NOMO-1 (cell line): ENCODE data around the gene CPEB1.
A peak's percentile ranks its signal among the peaks of the same experiment; 100 is the strongest.
"Not testable (repeated sequence)": the region's sequence is repeated elsewhere in the genome, so short reads cannot be mapped to it uniquely, and the experiment has no call there.

Experiments
- DNase-seq, 2 experiments: peaks; one replicate each; lab custom pipeline; 2025; ENCODE audit not compliant: unreplicated experiment in 2 of 2; lab: John Stamatoyannopoulos, UW

Gene CPEB1

DNA sequence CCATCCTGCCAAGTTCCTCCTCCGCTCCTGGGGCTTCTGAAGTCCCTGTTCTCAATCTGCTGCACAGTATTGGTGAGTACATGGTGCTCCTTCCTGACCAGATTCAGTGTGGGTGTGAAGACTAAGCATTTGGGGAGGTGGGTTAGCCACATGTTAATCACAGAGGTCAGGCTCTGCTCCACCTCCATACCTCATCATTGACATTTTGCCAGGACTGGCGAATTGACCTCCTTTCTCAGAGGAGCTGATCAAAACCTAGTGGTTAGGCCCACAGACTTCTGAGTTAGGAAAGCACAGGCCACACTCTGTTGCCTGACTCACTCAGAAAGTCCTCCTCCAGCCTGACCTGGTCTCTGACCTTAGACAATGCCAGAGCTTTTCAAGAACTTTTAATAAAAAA lies 98.5 kb downstream of the CPEB1 start:
- no peak for DNase-seq

DNA sequence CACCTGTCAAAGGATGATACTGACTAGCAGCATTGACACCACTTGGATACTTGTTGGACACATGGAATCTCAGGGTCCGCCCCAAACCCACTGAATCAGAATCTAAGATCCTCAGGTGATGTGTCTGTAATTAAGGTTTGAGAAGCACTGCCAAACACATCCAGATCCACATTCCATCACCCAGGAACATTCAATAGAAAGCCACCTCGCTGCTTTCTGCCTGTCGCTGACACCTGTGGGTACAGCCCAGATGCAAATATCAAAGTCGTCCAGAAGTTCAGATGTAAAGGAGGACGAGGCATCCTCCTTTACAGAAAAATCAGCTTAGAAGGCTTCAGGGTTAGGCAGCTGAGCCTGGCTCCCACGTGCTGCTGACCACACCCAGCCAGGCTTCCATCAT lies 101.7 kb downstream of the CPEB1 start:
- DNase-seq: no peak

DNA sequence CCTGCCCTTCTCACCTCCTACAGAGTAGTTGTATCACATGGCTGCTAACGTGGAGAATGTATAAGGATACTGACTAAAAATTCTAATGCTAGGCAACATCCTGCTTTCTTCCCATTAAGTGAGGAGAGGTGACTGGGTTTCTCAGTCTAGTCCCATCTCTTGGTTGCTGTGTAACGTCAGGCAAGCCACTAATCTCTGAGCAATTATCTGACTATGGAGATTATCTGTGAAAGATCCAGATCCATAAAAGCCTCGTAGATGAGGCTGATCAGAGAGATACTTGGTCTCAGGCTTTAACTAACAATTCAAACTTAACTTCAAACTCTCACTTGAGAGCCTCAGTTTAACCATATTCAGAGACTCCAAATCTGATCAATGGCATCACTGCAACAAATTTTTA lies 102.2 kb downstream of the CPEB1 start:
- no peak for DNase-seq

DNA sequence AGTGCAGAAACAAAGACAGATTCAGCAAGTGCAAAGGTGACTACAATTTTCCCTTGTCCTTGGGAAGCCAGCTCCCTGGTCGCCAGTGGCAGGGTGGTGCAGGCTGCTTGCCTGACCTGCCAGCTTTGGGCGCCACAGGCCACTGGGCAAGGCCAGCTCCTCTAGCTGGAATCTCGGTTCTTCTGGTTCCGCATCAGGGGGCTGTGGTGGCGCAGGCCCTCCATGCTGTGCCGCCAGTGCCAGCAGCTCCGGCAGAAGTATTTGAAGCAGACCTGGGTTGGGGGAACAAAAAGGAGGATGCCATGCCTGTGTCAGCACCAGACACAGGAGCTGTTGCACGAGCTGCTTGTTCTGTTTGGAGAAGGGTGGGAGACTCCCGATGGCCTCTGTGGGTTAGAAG lies 102.7 kb downstream of the CPEB1 start:
- no peak for DNase-seq

- DNase-seq: peak; percentile 6 to 21
These were observed 104.0 kb downstream of the CPEB1 start for GRCh38 chr15:82543160-82543559.

- no peak for DNase-seq
These were observed 106.2 kb downstream of the CPEB1 start for GRCh38 chr15:82540984-82541431.

DNA sequence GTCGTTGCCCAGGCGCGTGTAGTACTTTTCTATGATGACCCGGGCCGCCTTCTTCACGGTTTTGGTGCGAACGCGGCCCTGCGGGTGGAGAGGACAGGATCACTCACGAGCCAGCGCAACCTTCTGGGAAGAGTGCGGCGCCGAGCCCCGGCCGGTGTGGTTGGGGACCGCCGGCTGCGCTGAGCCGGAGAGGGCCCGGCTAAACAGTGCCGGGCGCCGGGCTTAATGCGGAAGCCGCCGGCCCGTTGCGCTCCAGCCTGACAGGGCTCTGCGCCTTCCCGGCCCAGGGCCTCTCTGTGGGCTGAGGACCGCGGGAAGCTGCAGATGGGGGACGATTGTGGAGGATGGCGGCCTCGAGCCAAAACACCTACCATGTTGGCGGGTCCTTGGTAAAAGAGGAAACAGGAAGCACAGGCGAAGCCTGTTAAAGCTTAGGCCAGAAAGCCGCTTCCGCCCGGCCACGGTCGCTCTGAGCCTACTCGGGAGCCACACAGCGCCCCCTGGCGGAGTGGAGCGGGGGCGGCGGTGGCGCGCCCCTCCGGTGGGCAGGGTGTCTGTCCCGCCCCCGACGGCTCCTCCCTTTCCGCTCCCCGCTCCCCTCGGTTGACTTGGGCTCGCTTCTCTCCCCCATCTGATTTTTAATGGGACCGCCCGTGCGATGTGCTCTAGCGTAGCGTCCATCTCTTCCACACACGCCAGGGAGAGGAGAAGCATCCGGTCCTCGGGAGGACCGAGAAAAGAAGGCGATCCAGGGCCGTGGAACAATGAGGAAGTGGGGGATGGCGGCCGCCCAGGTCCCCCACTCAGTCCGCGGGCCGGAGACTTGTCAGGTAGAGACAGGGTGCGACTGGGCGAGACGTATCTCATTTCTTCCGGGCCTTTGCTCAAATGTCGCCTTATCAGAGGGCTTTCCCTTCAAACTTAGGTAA lies 106.8 kb downstream of the CPEB1 start, which contains the start of gene RPS17:
TSS of gene RPS17 (minus strand) at position 403 of the 929 bp plus-strand sequence. CDS start at position 374, 29 bp downstream.
- no peak for DNase-seq

DNA sequence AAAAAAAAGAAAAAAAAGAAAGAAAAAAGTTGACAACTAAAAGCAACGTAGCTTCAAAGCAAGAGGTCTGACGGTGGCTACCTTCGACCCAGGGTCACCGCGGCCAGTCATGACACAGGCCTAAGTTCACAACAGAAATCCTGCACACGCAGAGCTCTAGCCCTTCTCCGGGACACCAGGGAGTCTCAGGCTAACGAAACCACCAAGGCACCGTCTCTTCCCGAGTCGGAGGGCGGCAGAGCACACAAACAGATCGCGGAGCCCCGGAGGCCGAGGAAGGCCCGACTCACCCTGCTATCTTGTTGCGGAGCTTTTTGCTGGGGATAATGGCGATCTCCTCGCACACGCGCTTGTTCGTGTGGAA lies 107.5 kb downstream of the CPEB1 start:
- DNase-seq: no peak

GRCh38 chr15:82538961-82539690 lies 108.0 kb downstream of the CPEB1 start:
- DNase-seq: no peak

DNA sequence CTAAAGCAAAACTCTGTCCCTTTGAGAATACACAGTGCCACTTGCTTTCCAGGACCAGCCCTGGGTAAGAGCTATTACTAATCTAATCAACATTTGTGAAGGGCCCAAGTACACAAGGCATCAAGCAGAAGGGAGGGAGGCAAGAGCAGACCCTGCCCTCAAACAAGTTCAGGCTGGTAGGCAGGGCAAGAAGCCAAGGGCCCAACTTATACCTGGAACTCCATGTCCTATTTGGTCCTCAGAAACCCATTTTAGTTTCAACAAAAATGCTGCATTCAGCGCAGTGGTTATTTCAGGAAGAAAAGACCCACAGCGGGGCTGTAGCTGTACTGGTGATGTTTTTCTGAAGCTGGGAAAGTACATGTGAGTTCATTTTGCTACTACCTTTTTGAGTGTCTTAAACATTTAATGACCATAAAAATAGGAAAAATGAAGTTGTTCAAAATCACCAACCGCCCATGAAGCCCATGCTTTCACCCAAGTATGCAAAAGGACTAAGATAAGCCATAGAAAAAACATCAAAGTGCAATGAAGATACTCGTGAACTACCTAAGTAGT lies 109.7 kb downstream of the CPEB1 start:
- DNase-seq: no peak

DNA sequence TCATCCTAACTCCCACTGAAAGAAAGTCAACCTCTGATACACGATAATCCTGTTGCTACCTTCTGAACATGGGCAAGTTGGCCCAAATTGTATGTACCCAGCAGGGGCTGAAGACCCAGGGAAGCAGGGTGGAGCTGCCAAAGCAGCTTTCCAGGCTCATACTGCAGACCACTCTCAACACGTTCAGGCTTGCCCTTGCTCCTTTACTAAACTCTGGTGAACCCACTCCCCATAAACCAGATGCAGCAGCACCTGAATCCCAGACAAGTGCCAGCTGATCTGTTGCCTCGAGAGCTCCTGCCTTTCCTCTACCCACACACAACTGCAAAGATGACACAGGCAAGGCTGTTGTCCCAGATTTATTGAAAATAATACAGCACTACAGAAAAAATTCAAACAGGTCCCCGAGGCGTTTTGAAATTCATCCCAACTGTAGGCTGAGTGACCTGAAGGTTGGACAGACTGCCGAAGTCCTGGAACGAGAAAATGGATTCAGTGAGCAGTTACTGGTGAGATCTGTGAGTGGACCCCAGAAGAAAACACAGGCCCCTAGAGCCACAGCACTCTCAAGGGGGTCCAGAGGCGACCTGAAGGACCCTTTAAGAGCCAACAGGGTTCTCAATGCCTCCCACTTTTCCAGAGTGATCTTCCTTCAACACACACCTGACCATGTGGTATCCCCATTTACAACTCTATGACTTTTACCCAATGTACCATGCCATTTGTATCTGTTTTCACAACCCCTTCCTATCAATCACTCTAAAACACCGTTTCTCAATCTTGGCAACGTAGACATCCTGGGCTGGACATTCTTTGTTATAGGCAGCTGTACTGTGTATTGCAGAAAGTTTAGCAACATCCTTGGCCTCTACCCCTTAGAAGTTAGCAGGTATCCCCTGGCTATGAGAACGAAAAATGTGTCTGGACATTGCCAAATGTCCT lies 110.5 kb downstream of the CPEB1 start:
- DNase-seq: no peak

- no peak for DNase-seq
These were observed 111.4 kb downstream of the CPEB1 start for GRCh38 chr15:82535566-82536408.

DNA sequence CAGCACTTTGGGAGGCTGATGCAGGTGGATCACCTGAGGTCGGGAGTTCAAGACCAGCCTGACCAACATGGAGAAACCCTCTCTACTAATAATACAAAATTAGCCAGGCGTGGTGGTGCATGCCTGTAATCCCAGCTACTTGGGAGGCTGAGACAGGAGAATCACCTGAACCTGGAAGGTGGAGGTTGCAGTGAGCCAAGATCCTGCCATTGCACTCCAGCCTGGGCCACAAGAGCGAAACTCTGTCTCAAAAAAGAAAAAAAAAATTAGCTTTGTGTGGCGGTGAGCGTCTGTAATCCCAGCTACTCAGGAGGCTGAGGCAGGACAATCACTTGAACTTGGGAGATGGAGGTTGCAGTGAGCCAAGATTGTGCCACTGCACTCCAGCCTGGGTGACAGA lies 112.0 kb downstream of the CPEB1 start:
- DNase-seq: not testable (repeated sequence)

GRCh38 chr15:82534457-82534861 lies 112.7 kb downstream of the CPEB1 start:
- not testable (repeated sequence) for DNase-seq

- DNase-seq: no peak
These were observed 113.4 kb downstream of the CPEB1 start for GRCh38 chr15:82533801-82534200.

DNA sequence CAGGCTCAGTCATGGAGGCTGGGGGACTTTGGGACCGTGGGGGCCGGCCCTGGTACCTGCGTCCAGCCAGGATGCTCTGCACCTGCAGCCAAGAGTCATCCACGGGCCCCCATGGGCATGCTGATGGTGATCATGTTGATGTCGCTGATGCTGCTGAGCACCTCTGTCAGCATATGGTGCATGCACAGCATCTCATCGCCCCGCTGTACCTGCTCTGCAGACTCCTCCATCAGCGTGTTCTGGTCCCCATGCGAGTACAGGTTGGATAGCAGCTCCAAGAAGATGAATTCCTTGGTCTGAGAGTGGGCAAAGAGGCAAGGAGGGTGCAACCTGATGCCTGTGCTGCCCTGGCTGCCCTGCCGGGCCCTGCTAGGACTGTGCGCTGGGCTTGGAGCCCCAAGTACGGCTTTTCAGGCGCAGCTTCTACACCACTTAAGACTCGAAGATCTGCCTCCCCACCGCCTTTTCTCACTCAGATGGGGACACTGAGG lies 114.1 kb downstream of the CPEB1 start:
- DNase-seq: no peak

DNA sequence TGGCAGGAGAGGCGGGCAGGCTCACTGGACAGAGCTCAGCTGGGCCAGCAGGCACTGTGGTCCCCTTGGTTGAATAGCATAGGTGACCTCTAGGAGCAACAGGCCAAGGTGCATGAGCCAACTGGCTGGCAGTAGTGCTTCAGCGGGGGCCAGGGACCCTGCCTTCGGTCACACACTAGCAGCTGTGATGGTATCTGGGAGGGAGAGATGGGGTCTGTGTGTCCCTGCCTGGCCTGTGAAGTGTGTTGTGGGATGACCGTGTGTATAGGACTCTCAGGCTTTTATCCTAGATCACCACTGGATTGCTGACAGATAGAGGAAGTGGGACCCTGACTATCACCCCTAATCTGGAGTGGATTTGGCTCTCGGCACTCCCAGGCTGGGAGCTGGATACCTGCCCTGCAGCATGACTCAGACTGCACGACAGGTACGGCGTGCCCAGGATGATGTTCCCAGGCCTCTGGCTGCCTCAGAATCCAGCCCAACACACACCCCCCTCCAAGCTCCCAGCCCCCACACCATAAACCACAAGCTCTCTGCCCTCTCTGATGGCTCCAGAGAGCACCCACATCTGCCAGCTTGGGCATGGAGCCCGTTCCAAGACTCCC lies 114.7 kb downstream of the CPEB1 start:
- no peak for DNase-seq

DNA sequence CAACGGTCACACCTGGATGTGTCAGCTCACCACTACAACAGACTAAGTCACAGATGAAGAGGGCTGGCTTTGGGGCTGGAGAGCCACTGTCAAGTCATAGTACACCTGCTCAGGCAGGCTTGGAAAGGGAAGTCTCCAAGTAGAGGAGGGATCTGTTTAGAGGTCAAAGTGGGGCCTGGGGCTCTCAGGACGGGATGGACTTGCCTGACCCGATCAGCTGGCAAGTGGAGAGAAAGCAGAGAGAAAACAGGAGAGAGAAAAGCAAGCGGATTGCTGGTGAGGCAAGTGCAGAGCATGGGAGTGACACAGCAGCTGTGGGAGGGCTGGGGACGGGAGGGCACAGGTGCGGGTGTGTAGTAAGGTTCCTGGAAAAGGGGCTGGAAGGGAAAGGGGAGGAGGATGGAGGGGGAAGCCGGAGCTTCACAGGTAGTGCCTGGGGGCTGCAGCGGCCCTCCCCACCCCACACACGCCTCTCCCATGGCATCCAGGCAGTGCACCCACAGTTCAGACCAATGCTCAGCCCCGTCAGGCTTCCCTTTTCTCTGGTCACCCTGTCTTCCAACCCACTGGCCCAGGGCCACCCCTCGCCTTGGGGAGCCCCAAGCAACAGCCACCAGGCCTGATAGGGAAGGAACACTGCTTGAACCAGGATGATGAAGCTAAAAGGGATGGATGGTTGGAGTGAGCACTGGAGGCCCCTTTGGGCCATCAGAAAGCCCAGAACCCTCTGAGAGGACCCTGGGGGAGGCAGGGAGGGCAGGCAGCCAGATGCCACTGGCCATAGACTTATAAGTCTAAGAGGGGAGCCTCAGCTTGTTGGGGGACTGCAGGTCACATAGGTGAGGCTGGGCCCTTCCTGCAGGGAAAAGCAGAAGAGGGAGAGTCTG lies 115.4 kb downstream of the CPEB1 start:
- no peak for DNase-seq
